HEK293T (cell line): ENCODE measurements around the gene OR8A1.

Experiments
- BHLHE40 ChIP-seq: fragments of 450-650 bp; IDR thresholded peaks from 2 replicates; pipeline ENCODE4 v1.6.1; 2016; ENCODE audit warnings: mild to moderate bottlenecking, moderate library complexity, borderline replicate concordance
- PKNOX1 ChIP-seq: fragments of 450-650 bp; IDR thresholded peaks from 2 replicates; pipeline ENCODE4 v1.6.1; 2016
- SUZ12 ChIP-seq: fragments of 450-650 bp; IDR thresholded peaks from 2 replicates; pipeline ENCODE4 v1.6.1; 2016; ENCODE audit warnings: mild to moderate bottlenecking

- no peak for TF ChIP-seq PKNOX1
- TF ChIP-seq BHLHE40: no peak
- no peak for TF ChIP-seq SUZ12
Observed at GRCh38 chr11:124543554-124543953, 26.2 kb upstream of the OR8A1 start, which contains the start of gene OR8B12.
